ENCODE measurements around the gene PRRC1. TPM values are rescaled to one million over a fixed set of nuclear protein-coding genes. Genes with fewer than 3 reads are reported as not detected.

The PRRC1 gene
- total RNA-seq, 1 experiment from 2014 or later: 109 TPM

GRCh38 chr5:127596501-127596900 lies 79.1 kb downstream of the PRRC1 start:
- Mint-ChIP-seq H3K4me3 (ENCODE audit: unreplicated experiment) (no peak overlapping the region), H3K27ac (ENCODE audit: low read depth, unreplicated experiment) (no peak overlapping the region), H3K27me3 (ENCODE audit: insufficient read depth, unreplicated experiment) (no peaks in the 10 kb centered on the region), H3K9me3 (ENCODE audit: unreplicated experiment) (no peaks in the 10 kb centered on the region), H3K36me3 (ENCODE audit: insufficient read depth, unreplicated experiment) (no peaks in the 10 kb centered on the region), H3K4me1 (ENCODE audit: insufficient read depth, unreplicated experiment) (no peaks in the 10 kb centered on the region)
- no peak for DNase-seq (ENCODE audit: unreplicated experiment)
- ChIA-PET POLR2A (interaction anchor here (0.6 kb wide), 1 partner anchor 501 kb away, joined by 3 read pairs; no protein-coding TSS in a partner anchor), CTCF (interaction anchor here (0.7 to 1.4 kb wide), 2 partner anchors 11 to 32 kb away, joined by 3 read pairs; no protein-coding TSS in a partner anchor)
- intact Hi-C loops (cut with micrococcal nuclease): no loop called here
- no TSS peak for BruUV-seq (replicated peaks)
- no peak for TF ChIP-seq CTCF (IDR thresholded peaks at IDR 0.05; ENCODE audit: unreplicated experiment)

GRCh38 chr5:127599320-127599719 lies 81.9 kb downstream of the PRRC1 start:
- Mint-ChIP-seq H3K27me3 (ENCODE audit: insufficient read depth, unreplicated experiment) (peaks cover 15% of the 10 kb centered on the region), H3K4me3 (ENCODE audit: unreplicated experiment) (no peak overlapping the region), H3K9me3 (ENCODE audit: unreplicated experiment) (no peaks in the 10 kb centered on the region), H3K36me3 (ENCODE audit: insufficient read depth, unreplicated experiment) (no peaks in the 10 kb centered on the region), H3K27ac (ENCODE audit: low read depth, unreplicated experiment) (no peak overlapping the region), H3K4me1 (ENCODE audit: insufficient read depth, unreplicated experiment) (no peaks in the 10 kb centered on the region)
- TF ChIP-seq CTCF (IDR thresholded peaks at IDR 0.05; ENCODE audit: unreplicated experiment): no peak
- BruUV-seq (replicated peaks): no TSS peak
- DNase-seq (ENCODE audit: unreplicated experiment): no peak
- intact Hi-C loops (cut with micrococcal nuclease): no loop called here
- POLR2A ChIA-PET: no interaction called here
- CTCF ChIA-PET: interaction anchor here (1.1 to 1.8 kb wide), 4 partner anchors 26 to 602 kb away, joined by 3 to 7 read pairs (median 4); no protein-coding TSS in a partner anchor

- DNase-seq (ENCODE audit: unreplicated experiment): no peak
- H3K36me3 Mint-ChIP-seq (ENCODE audit: insufficient read depth, unreplicated experiment): no peaks in the 10 kb centered on the region
- intact Hi-C loops (cut with micrococcal nuclease): no loop called here
- H3K4me1 Mint-ChIP-seq (ENCODE audit: insufficient read depth, unreplicated experiment): no peaks in the 10 kb centered on the region
- peaks cover 15% of the 10 kb centered on the region for H3K27me3 Mint-ChIP-seq (ENCODE audit: insufficient read depth, unreplicated experiment)
- TF ChIP-seq CTCF (IDR thresholded peaks at IDR 0.05; ENCODE audit: unreplicated experiment): no peak
- ChIA-PET CTCF (interaction anchor here (1.0 to 1.8 kb wide), 4 partner anchors 10 to 36 kb away, joined by 3 to 7 read pairs (median 4); no protein-coding TSS in a partner anchor), POLR2A (no interaction called here)
- H3K4me3 Mint-ChIP-seq (ENCODE audit: unreplicated experiment): no peak overlapping the region
- no TSS peak for BruUV-seq (replicated peaks)
- no peak overlapping the region for H3K27ac Mint-ChIP-seq (ENCODE audit: low read depth, unreplicated experiment)
- no peaks in the 10 kb centered on the region for H3K9me3 Mint-ChIP-seq (ENCODE audit: unreplicated experiment)
Observed at GRCh38 chr5:127599847-127600246, 82.4 kb downstream of the PRRC1 start.

- TF ChIP-seq CTCF (IDR thresholded peaks at IDR 0.05; ENCODE audit: unreplicated experiment): no peak
- no peaks in the 10 kb centered on the region for H3K9me3 Mint-ChIP-seq (ENCODE audit: unreplicated experiment)
- no TSS peak for BruUV-seq (replicated peaks)
- intact Hi-C loops (cut with micrococcal nuclease): no loop called here
- no peaks in the 10 kb centered on the region for H3K4me1 Mint-ChIP-seq (ENCODE audit: insufficient read depth, unreplicated experiment)
- H3K36me3 Mint-ChIP-seq (ENCODE audit: insufficient read depth, unreplicated experiment): no peaks in the 10 kb centered on the region
- H3K27ac Mint-ChIP-seq (ENCODE audit: low read depth, unreplicated experiment): no peak overlapping the region
- ChIA-PET CTCF (interaction anchor here (0.7 to 1.8 kb wide), 2 partner anchors 8 to 28 kb away, joined by 3 to 7 read pairs; no protein-coding TSS in a partner anchor), POLR2A (interaction anchor here (0.6 to 0.7 kb wide), 2 partner anchors 16 to 1028 kb away, joined by 3 read pairs; no protein-coding TSS in a partner anchor)
- H3K4me3 Mint-ChIP-seq (ENCODE audit: unreplicated experiment): no peak overlapping the region
- no peak for DNase-seq (ENCODE audit: unreplicated experiment)
- peaks cover 15% of the 10 kb centered on the region for H3K27me3 Mint-ChIP-seq (ENCODE audit: insufficient read depth, unreplicated experiment)
Observed at GRCh38 chr5:127601111-127601510, 83.7 kb downstream of the PRRC1 start.
